Liver (tissue), 9 donors: ENCODE data around the gene POGK. TPM values are rescaled to one million over a fixed set of nuclear protein-coding genes. Genes with fewer than 3 reads are reported as not detected.

Experiments
- DNase-seq: peaks from one replicate; pipeline ENCODE4 v3.0.0-alpha.2; 2017; ENCODE audit warnings: low spot score
- H3K27ac ChIP-seq, 2 donors: one replicate each; pipeline ENCODE4 v1.7.0; 2013; ENCODE audit warnings: inconsistent platforms in 2 of 2, low read length in 2 of 2, control low read depth in 1 of 2, low read depth in 1 of 2, mild to moderate bottlenecking in 1 of 2
- H3K27me3 ChIP-seq, 4 donors: one replicate each; pipeline versions ENCODE4 v1.6.1 to v1.7.0; 2013; ENCODE audit warnings: low read length in 3 of 4, inconsistent platforms in 1 of 4, mild to moderate bottlenecking in 1 of 4, moderate library complexity in 1 of 4; ENCODE audit not compliant: control insufficient read depth in 4 of 4, insufficient read depth in 4 of 4
- H3K36me3 ChIP-seq, 4 donors: one replicate each; pipeline versions ENCODE4 v1.6.1 to v1.7.0; 2013; ENCODE audit warnings: low read length in 3 of 4, mild to moderate bottlenecking in 3 of 4, low read depth in 1 of 4, moderate library complexity in 1 of 4; ENCODE audit not compliant: control insufficient read depth in 4 of 4, insufficient read depth in 3 of 4
- H3K4me1 ChIP-seq, 4 donors: one replicate each; pipeline versions ENCODE4 v1.6.1 to v1.7.0; 2013; ENCODE audit warnings: low read length in 3 of 4, mild to moderate bottlenecking in 3 of 4, moderate library complexity in 1 of 4; ENCODE audit not compliant: control insufficient read depth in 4 of 4, insufficient read depth in 4 of 4
- H3K4me3 ChIP-seq, 3 donors: one replicate each; pipeline versions ENCODE4 v1.6.1 to v1.7.0; 2013; ENCODE audit warnings: low read length in 3 of 3, control low read depth in 1 of 3, low read depth in 1 of 3, mild to moderate bottlenecking in 1 of 3
- H3K9ac ChIP-seq, 2 donors: one replicate each; pipeline ENCODE4 v1.7.0; 2013; ENCODE audit warnings: low read length in 2 of 2, mild to moderate bottlenecking in 2 of 2, moderate library complexity in 2 of 2, control low read depth in 1 of 2, low read depth in 1 of 2
- H3K9me3 ChIP-seq, 4 donors: one replicate each; pipeline versions ENCODE4 v1.6.1 to v1.7.0; 2013; ENCODE audit warnings: low read length in 3 of 4; ENCODE audit not compliant: control insufficient read depth in 4 of 4
- EGR1 ChIP-seq, 2 donors: IDR thresholded peaks; 2 replicates each; pipeline ENCODE4 v1.6.1; 2016 to 2018; ENCODE audit warnings: antibody characterized with exemption in 2 of 2, low read depth in 2 of 2
- FOXA1 ChIP-seq: IDR thresholded peaks from 2 replicates; pipeline ENCODE4 v1.6.1; 2016; ENCODE audit warnings: antibody characterized with exemption
- FOXA2 ChIP-seq: IDR thresholded peaks from 2 replicates; pipeline ENCODE4 v1.6.1; 2016; ENCODE audit warnings: antibody characterized with exemption
- GABPA ChIP-seq, 2 donors: IDR thresholded peaks in 1 of 2; conservative IDR thresholded peaks in 1 of 2; 2 replicates each; pipeline ENCODE4 v1.6.1; 2016; ENCODE audit warnings: antibody characterized with exemption in 2 of 2, mild to moderate bottlenecking in 1 of 2, moderate library complexity in 1 of 2
- HNF4A ChIP-seq, 2 donors: conservative IDR thresholded peaks; 2 replicates each; pipeline ENCODE4 v1.6.1; 2016; ENCODE audit warnings: antibody characterized with exemption in 2 of 2, mild to moderate bottlenecking in 2 of 2
- HNF4G ChIP-seq: IDR thresholded peaks from 2 replicates; pipeline ENCODE4 v1.6.1; 2016; ENCODE audit warnings: antibody characterized with exemption
- JUND ChIP-seq, 2 donors: IDR thresholded peaks; 2 replicates each; pipeline ENCODE4 v1.6.1; 2016; ENCODE audit warnings: antibody characterized with exemption in 2 of 2
- NR2F2 ChIP-seq: IDR thresholded peaks from 2 replicates; pipeline ENCODE4 v1.6.1; 2016; ENCODE audit warnings: antibody characterized with exemption
- RAD21 ChIP-seq, 2 donors: IDR thresholded peaks; 2 replicates each; pipeline ENCODE4 v1.6.1; 2016; ENCODE audit warnings: antibody characterized with exemption in 2 of 2, mild to moderate bottlenecking in 2 of 2
- REST ChIP-seq: IDR thresholded peaks from 2 replicates; pipeline ENCODE4 v1.6.1; 2016; ENCODE audit warnings: antibody characterized with exemption, mild to moderate bottlenecking
- RXRA ChIP-seq, 2 donors: IDR thresholded peaks; 2 replicates each; pipeline ENCODE4 v1.6.1; 2017 to 2018; ENCODE audit warnings: antibody characterized with exemption in 2 of 2, mild to moderate bottlenecking in 1 of 2
- SP1 ChIP-seq: IDR thresholded peaks from 2 replicates; pipeline ENCODE4 v1.6.1; 2018; ENCODE audit warnings: antibody characterized with exemption, mild to moderate bottlenecking
- TAF1 ChIP-seq: conservative IDR thresholded peaks from 2 replicates; pipeline ENCODE4 v1.6.1; 2016; ENCODE audit warnings: antibody characterized with exemption, mild to moderate bottlenecking
- YY1 ChIP-seq: IDR thresholded peaks from 2 replicates; pipeline ENCODE4 v1.6.1; 2016; ENCODE audit warnings: antibody characterized with exemption, mild to moderate bottlenecking
- WGBS: extraction: QIAGEN DNeasy Blood & Tissue Kit; methylation state at CpG from one replicate; pipeline ENCODE4 v1.1.7; 2013; 5-methylcytosine and 5-hydroxymethylcytosine counted together
- polyA plus RNA-seq, 2 donors: library from polyadenylated mRNA; stranded (reverse) in 1 of 2; unstranded in 1 of 2; fragments of 200-250 nt in 1 of 2; fragments of >200 nt in 1 of 2; fragmentation: Nextera tagmentation in 1 of 2; extraction: Ambion mirVana in 1 of 2; gene quantifications; one replicate each; pipeline versions ENCODE4 v1.2.1 to v1.2.3, GENCODE V29; 2013 to 2015
- total RNA-seq, 2 donors: library from RNA; depleted of rRNA; stranded (reverse); fragments of >200 nt; gene quantifications; one replicate each; pipeline ENCODE4 v1.2.3, GENCODE V29; 2014
- TF ChIP-seq, protein P1 (sequence below): IDR thresholded peaks from 2 replicates; pipeline ENCODE4 v1.6.1; 2016; ENCODE audit warnings: antibody characterized with exemption
- TF ChIP-seq, protein P2 (sequence below): fragments of 150-350 bp; IDR thresholded peaks from 2 replicates; pipeline ENCODE4 v1.5.1; 2017; ENCODE audit warnings: improper control_type of control experiment, low read depth, low read length; ENCODE audit not compliant: missing input control
- TF ChIP-seq, protein P3 (sequence below): IDR thresholded peaks from 2 replicates; pipeline ENCODE4 v1.6.1; 2016; ENCODE audit warnings: antibody characterized with exemption
- donor health status: healthy.
- donor health status: healthy.
- donor health status: healthy.
- donor health status: healthy.
- donor health status: healthy.

Gene POGK
- total and polyA plus RNA-seq, 4 donors = 4.2 to 14.1 (median 6.7) TPM

DNA sequence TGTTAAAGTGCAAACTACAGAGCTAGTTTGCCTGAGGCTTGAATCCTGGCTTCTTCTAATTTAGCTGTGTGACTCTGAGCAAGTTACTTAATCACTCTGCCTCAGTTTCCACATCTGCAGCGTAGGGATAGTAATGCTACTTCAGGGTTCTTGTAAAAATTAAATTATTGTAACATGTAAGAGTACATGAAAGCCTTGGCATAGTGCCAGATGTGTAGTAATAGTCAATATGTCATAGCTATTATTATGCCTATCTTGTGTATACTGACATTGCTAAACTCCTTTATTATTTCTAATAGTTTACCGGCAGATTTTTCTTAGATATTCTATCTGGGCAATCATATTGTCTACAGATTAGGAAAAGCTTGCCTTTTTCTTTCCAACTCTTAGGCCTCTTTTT lies 43.6 kb downstream of the POGK start:
- Histone ChIP-seq H3K36me3 (no peaks in the 10 kb centered on the region), H3K4me1 (peaks cover 0 to 5% (median 0%) of the 10 kb centered on the region in 4 donors), H3K27ac (no peak overlapping the region), H3K9ac (no peak overlapping the region), H3K4me3 (no peak overlapping the region), H3K9me3 (no peaks in the 10 kb centered on the region), H3K27me3 (peaks cover 0 to 3% (median 0%) of the 10 kb centered on the region in 4 donors)
- 85% methylated on average over 2 of the region's 2 CpGs for WGBS
- TF ChIP-seq JUND (IDR thresholded peaks at IDR 0.05) = no peak
- TF ChIP-seq HNF4A (conservative IDR thresholded peaks at IDR 0.05) = no peak
- TF ChIP-seq EGR1 (IDR thresholded peaks at IDR 0.05; ENCODE audit: low read depth in 2 of 2) = no peak
- TF ChIP-seq FOXA1 = no peak
- no peak for TF ChIP-seq TAF1
- TF ChIP-seq NR2F2 = no peak
- no peak for TF ChIP-seq RAD21 (IDR thresholded peaks at IDR 0.05)
- TF ChIP-seq, protein P1, sequence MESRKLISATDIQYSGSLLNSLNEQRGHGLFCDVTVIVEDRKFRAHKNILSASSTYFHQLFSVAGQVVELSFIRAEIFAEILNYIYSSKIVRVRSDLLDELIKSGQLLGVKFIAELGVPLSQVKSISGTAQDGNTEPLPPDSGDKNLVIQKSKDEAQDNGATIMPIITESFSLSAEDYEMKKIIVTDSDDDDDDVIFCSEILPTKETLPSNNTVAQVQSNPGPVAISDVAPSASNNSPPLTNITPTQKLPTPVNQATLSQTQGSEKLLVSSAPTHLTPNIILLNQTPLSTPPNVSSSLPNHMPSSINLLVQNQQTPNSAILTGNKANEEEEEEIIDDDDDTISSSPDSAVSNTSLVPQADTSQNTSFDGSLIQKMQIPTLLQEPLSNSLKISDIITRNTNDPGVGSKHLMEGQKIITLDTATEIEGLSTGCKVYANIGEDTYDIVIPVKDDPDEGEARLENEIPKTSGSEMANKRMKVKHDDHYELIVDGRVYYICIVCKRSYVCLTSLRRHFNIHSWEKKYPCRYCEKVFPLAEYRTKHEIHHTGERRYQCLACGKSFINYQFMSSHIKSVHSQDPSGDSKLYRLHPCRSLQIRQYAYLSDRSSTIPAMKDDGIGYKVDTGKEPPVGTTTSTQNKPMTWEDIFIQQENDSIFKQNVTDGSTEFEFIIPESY = no peak
- no peak for TF ChIP-seq RXRA (IDR thresholded peaks at IDR 0.05)
- TF ChIP-seq YY1 = no peak
- no peak for TF ChIP-seq GABPA (IDR thresholded peaks at IDR 0.05 in 1 of 2, conservative IDR thresholded peaks at IDR 0.05 in 1 of 2)
- TF ChIP-seq, protein P2, sequence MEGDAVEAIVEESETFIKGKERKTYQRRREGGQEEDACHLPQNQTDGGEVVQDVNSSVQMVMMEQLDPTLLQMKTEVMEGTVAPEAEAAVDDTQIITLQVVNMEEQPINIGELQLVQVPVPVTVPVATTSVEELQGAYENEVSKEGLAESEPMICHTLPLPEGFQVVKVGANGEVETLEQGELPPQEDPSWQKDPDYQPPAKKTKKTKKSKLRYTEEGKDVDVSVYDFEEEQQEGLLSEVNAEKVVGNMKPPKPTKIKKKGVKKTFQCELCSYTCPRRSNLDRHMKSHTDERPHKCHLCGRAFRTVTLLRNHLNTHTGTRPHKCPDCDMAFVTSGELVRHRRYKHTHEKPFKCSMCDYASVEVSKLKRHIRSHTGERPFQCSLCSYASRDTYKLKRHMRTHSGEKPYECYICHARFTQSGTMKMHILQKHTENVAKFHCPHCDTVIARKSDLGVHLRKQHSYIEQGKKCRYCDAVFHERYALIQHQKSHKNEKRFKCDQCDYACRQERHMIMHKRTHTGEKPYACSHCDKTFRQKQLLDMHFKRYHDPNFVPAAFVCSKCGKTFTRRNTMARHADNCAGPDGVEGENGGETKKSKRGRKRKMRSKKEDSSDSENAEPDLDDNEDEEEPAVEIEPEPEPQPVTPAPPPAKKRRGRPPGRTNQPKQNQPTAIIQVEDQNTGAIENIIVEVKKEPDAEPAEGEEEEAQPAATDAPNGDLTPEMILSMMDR = no peak
- TF ChIP-seq HNF4G = no peak
- no peak for TF ChIP-seq REST
- TF ChIP-seq, protein P3, sequence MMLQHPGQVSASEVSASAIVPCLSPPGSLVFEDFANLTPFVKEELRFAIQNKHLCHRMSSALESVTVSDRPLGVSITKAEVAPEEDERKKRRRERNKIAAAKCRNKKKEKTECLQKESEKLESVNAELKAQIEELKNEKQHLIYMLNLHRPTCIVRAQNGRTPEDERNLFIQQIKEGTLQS = no peak
- DNase-seq = no peak

DNA sequence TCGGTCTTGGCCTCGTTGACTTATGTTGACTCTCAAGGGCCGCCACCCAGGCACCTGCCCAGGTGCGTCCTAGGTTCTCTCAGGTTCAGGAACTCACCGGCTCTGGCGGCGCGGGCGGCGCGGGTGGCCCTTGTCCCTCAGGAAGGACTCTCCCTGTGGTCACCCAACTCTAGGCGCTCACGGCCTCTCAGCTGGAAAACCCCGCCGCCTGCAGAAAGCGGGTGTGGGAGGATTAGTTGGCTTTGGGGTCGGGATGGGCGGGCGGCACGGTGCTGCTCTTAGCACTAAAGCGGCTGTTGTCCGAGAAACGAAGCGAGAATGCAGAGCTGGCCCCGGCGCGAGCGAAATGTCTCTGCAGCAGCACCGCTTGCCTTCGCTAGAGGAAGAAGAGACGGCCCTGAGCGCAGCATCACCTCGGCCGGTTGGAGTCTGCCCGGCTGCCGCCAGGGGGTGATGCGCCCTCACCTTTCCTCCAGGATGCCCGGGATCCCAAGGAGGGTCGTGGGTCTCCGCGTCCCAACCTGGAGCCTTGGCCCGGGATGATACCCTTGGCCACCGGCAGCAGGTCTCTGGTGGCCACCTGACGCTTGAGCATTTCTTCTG lies 44.9 kb downstream of the POGK start:
- peaks cover 0 to 5% (median 0%) of the 10 kb centered on the region in 4 donors for H3K4me1 ChIP-seq
- H3K27ac ChIP-seq = no peak overlapping the region
- 17% methylated on average over 44 of the region's 44 CpGs for WGBS
- no peaks in the 10 kb centered on the region for H3K36me3 ChIP-seq
- DNase-seq = peak; percentile 49
- TF ChIP-seq RAD21 (IDR thresholded peaks at IDR 0.05) = peak; percentile 54 to 79
- TF ChIP-seq, protein P2 = peak; percentile 52
- no peak for TF ChIP-seq SP1
- TF ChIP-seq FOXA2 = no peak
- no peak for TF ChIP-seq FOXA1
- no peak overlapping the region for H3K4me3 ChIP-seq
- no peaks in the 10 kb centered on the region for H3K9me3 ChIP-seq
- no peak overlapping the region for H3K9ac ChIP-seq
- H3K27me3 ChIP-seq = peaks cover 0 to 3% (median 0%) of the 10 kb centered on the region in 4 donors
